ENCODE results near the gene NRXN3.

- TF ChIP-seq, protein P1, sequence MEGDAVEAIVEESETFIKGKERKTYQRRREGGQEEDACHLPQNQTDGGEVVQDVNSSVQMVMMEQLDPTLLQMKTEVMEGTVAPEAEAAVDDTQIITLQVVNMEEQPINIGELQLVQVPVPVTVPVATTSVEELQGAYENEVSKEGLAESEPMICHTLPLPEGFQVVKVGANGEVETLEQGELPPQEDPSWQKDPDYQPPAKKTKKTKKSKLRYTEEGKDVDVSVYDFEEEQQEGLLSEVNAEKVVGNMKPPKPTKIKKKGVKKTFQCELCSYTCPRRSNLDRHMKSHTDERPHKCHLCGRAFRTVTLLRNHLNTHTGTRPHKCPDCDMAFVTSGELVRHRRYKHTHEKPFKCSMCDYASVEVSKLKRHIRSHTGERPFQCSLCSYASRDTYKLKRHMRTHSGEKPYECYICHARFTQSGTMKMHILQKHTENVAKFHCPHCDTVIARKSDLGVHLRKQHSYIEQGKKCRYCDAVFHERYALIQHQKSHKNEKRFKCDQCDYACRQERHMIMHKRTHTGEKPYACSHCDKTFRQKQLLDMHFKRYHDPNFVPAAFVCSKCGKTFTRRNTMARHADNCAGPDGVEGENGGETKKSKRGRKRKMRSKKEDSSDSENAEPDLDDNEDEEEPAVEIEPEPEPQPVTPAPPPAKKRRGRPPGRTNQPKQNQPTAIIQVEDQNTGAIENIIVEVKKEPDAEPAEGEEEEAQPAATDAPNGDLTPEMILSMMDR (conservative IDR thresholded peaks at IDR 0.05; ENCODE audit: low read depth in 2 of 2): no peak
- TF ChIP-seq POLR2AphosphoS5 (IDR thresholded peaks at IDR 0.05; ENCODE audit: low read depth) (no peak), EZH2phosphoT487 (IDR thresholded peaks at IDR 0.05; ENCODE audit: unreplicated experiment) (no peak), CREB1 (CRISPR knock-in tag; IDR thresholded peaks at IDR 0.05; ENCODE audit: low read depth) (no peak), REST (IDR thresholded peaks at IDR 0.05; ENCODE audit: unreplicated experiment) (peak; percentile 48), ETS1 (IDR thresholded peaks at IDR 0.05) (no peak), ZNF462 (CRISPR knock-in tag; IDR thresholded peaks at IDR 0.05) (no peak), EZH2 (IDR thresholded peaks at IDR 0.05; ENCODE audit: low read depth, unreplicated experiment) (no peak), JUNB (IDR thresholded peaks at IDR 0.05; ENCODE audit: unreplicated experiment) (no peak), STAT1 (IDR thresholded peaks at IDR 0.05; ENCODE audit: unreplicated experiment) (no peak), NANOG (IDR thresholded peaks at IDR 0.05; ENCODE audit: borderline replicate concordance) (no peak), ZNF331 (CRISPR knock-in tag; IDR thresholded peaks at IDR 0.05; ENCODE audit: low read depth) (no peak)
These were observed 805.6 kb downstream of the NRXN3 start for GRCh38 chr14:78975734-78976133.

All from GM23338 (cell line).